Measurements from ENCODE around the gene LCMT1.
A peak's percentile ranks its signal among the peaks of the same experiment; 100 is the strongest.

The LCMT1 gene

DNA sequence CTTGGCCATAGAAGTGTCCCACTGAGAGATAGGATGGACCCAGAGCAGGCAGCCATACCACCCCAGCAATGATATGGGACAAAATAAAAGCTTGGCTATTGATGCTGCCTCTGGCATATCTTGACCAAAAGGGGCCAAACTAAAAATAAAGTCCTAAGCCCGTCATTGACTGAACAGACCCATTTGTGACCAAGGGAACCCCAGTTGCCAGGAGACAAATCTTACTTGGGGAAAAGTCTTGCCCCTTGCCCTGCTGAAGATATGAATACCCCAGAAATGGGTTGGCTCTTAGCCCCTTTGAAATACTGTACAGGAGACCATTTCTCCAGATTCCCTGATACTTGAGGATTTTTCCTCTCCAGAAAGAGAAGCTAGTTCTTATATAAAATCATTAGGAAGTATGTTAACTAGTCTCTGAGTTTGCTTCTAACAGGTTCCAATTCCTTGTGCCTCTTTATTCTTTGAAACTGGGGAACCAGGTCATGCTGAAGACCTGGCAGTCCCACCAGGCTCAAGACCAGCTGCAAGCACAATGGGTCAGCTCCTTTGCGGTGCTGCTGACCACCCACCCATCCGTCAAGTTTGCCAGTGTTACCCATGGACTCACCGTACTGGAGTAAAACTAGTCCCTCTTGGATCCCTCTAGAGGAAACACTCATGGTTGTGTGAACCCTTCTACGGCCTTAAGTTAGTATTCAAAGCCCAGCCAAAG is 31.0 kb upstream of the LCMT1 start:
- Mint-ChIP-seq H3K4me1 (no peaks in the 10 kb centered on the region), H3K9me3 (no peaks in the 10 kb centered on the region), H3K27ac (ENCODE audit: low read depth) (no peak overlapping the region), H3K27me3 (no peaks in the 10 kb centered on the region), H3K4me3 (no peak overlapping the region), H3K36me3 (ENCODE audit: insufficient read depth) (no peaks in the 10 kb centered on the region)
- no peak for ATAC-seq (replicated peaks; ENCODE audit: extremely low read depth, poor library complexity, severe bottlenecking)
- DNase-seq (ENCODE audit: low spot score in 2 of 2) = no peak

DNA sequence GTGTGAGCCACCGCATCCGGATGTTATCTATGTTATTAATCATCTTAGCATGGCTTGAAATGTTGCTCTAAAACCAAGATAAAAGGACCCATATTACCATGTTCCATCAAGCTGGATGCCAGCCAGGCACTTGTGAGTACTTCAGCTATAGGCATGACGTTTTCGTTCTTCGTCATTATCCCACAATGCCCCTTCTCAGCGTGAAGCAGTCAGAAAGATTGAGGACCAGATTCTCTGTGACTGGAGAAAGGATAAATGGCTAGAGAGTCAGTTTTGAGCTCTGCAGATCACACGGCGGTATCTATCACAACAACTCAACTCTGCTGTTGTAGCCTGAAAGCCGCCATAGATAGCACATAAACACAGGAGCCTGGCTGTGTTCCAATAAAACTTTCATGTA is 29.8 kb upstream of the LCMT1 start:
- H3K27ac Mint-ChIP-seq (ENCODE audit: low read depth) = peak overlapping the region; percentile 16
- ATAC-seq (replicated peaks; ENCODE audit: extremely low read depth, poor library complexity, severe bottlenecking) = no peak
- no peak for DNase-seq (ENCODE audit: low spot score in 2 of 2)
- no peaks in the 10 kb centered on the region for H3K27me3 Mint-ChIP-seq
- no peaks in the 10 kb centered on the region for H3K36me3 Mint-ChIP-seq (ENCODE audit: insufficient read depth)
- no peaks in the 10 kb centered on the region for H3K4me1 Mint-ChIP-seq
- H3K9me3 Mint-ChIP-seq = no peaks in the 10 kb centered on the region
- H3K4me3 Mint-ChIP-seq = no peak overlapping the region

DNA sequence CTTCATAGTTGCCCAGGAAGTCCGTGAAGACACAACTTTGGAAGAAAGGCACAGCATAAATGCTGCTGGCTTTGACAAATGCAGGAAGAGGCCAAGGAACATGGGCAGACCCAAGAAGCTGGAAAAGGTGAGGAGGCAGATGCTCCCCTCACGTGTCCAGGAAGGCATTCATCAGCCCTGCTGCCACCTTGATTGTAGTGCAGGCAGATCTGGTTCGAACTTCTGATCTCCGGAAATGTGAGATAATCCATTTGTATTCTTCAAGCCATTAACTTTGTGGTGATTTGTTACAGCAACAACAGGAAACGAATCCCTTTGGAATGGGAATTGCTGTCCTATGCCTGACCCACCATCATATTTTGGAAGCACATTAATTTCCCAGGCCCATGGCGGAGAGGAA is 28.5 kb upstream of the LCMT1 start:
- H3K36me3 Mint-ChIP-seq (ENCODE audit: insufficient read depth) = no peaks in the 10 kb centered on the region

DNA sequence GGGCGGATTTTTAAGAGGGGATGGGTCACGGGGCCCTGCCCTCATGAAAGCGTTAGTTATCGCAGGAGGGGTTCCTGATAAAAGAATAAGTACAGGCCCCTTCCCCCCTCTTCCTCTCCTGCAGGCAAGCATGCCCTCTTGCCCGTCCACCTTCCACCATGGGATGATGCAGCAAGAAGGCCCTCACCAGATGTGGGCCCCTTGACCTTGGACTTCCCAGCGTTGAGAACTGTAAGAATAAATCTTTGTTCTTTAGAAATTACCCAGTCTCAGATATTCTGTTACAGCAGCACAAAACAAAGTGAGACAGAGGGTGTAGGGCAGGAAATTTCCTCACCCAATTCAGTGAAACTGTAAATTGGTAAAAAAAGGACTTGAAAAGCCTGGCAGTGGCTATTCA is 27.8 kb upstream of the LCMT1 start:
- ATAC-seq (replicated peaks; ENCODE audit: extremely low read depth, poor library complexity, severe bottlenecking) (no peak), DNase-seq (ENCODE audit: low spot score in 2 of 2) (no peak)
- no peak overlapping the region for H3K4me3 Mint-ChIP-seq
- H3K4me1 Mint-ChIP-seq = no peaks in the 10 kb centered on the region
- H3K36me3 Mint-ChIP-seq (ENCODE audit: insufficient read depth) = no peaks in the 10 kb centered on the region
- H3K27me3 Mint-ChIP-seq = no peaks in the 10 kb centered on the region
- no peak overlapping the region for H3K27ac Mint-ChIP-seq (ENCODE audit: low read depth)
- no peaks in the 10 kb centered on the region for H3K9me3 Mint-ChIP-seq

More for the DNA sequence above, 28.5 kb upstream of the LCMT1 start:
- no peak overlapping the region for H3K4me3 Mint-ChIP-seq
- H3K27ac Mint-ChIP-seq (ENCODE audit: low read depth) = no peak overlapping the region
- DNase-seq (ENCODE audit: low spot score in 2 of 2) (no peak), ATAC-seq (replicated peaks; ENCODE audit: extremely low read depth, poor library complexity, severe bottlenecking) (no peak)
- no peaks in the 10 kb centered on the region for H3K9me3 Mint-ChIP-seq
- H3K4me1 Mint-ChIP-seq = no peaks in the 10 kb centered on the region
- no peaks in the 10 kb centered on the region for H3K27me3 Mint-ChIP-seq

DNA sequence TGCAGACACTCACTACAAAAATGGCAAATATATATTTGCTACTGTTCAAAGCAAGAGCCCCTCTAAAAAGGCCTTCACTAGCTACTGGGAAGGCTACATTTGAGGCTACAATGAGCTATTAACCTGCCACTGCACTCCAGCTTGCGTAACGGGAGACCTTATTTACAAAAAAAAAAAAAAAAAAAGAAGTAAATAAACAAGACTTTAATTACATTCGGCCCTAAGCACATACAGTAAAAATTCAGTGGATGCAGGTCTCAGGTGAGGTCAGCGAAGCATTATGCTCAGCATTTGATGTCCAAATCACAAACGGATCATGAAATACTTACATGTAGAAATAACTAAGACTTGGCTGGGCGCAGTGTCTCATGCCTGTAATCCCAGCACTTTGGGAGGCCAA is 26.7 kb upstream of the LCMT1 start:
- no peaks in the 10 kb centered on the region for H3K27me3 Mint-ChIP-seq
- no peaks in the 10 kb centered on the region for H3K36me3 Mint-ChIP-seq (ENCODE audit: insufficient read depth)
- H3K4me1 Mint-ChIP-seq = no peaks in the 10 kb centered on the region
- DNase-seq (ENCODE audit: low spot score in 2 of 2) (no peak), ATAC-seq (replicated peaks; ENCODE audit: extremely low read depth, poor library complexity, severe bottlenecking) (no peak)
- no peaks in the 10 kb centered on the region for H3K9me3 Mint-ChIP-seq
- no peak overlapping the region for H3K4me3 Mint-ChIP-seq
- H3K27ac Mint-ChIP-seq (ENCODE audit: low read depth) = no peak overlapping the region

DNA sequence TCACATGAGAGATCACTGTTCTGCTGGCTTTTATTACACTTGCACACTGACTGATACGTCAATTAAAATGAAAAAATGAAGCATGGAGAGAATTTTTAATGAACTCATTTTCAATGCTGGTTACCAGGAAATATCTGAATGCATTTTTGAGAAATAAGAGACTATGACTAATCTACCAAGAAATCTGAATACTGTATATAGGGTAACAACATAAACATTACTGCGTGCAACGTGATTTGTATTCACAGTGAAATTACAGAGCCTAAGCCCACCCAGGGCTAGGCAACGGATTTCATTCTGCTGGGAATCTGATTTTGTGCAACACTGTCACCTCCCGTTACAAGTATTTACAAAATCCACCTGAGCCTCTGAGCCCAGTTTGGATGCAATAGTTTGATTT is 23.8 kb upstream of the LCMT1 start:
- DNase-seq (ENCODE audit: low spot score in 2 of 2) = no peak
- no peak for ATAC-seq (replicated peaks; ENCODE audit: extremely low read depth, poor library complexity, severe bottlenecking)
- Mint-ChIP-seq H3K36me3 (ENCODE audit: insufficient read depth) (no peaks in the 10 kb centered on the region), H3K27me3 (no peaks in the 10 kb centered on the region), H3K4me1 (no peaks in the 10 kb centered on the region), H3K9me3 (no peaks in the 10 kb centered on the region), H3K4me3 (no peak overlapping the region), H3K27ac (ENCODE audit: low read depth) (no peak overlapping the region)

DNA sequence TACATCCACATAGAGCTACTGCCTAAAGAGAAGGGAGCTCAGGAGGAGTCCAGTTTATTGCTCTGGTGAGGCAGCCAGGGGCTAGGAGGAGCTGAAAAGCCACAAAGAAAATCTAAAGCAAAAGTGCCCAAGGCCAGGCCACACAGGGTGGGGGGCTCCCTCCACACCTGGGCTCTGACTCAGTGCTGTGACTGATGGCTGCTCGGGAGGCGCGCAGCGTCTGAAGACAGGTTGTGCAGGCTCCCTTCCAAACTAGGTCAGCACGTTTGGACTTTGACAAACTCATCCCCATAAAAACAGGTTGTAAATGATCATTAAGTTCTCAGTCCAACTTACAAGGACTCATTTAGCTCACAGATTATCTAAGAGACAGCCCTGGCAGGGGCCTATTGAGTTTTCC is 22.2 kb upstream of the LCMT1 start:
- ATAC-seq (replicated peaks; ENCODE audit: extremely low read depth, poor library complexity, severe bottlenecking) (no peak), DNase-seq (ENCODE audit: low spot score in 2 of 2) (no peak)
- Mint-ChIP-seq H3K36me3 (ENCODE audit: insufficient read depth) (no peaks in the 10 kb centered on the region), H3K4me1 (peaks cover 15% of the 10 kb centered on the region), H3K27me3 (no peaks in the 10 kb centered on the region), H3K4me3 (no peak overlapping the region), H3K9me3 (no peaks in the 10 kb centered on the region), H3K27ac (ENCODE audit: low read depth) (no peak overlapping the region)

DNA sequence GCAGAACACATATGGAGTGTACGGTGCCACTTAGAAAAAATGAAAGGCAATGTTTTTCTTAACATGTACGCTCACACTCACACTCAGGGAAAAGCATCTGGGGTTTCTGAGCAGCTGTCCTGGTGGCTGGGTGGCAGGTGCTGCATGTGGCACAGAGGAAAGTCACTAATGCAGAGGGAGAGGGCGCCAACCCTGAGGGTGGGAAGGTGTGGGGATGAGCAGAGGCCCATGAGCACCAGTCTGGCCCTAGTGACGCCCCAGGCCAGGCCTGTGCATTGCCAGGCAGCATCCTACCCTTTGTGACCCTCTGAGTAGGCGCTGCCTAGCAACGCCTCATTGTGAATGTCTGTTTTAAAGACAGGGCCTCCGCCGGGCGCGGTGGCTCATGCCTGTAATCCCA is 19.1 kb upstream of the LCMT1 start:
- H3K4me3 Mint-ChIP-seq = no peak overlapping the region
- H3K36me3 Mint-ChIP-seq (ENCODE audit: insufficient read depth) = no peaks in the 10 kb centered on the region
- no peak for DNase-seq (ENCODE audit: low spot score in 2 of 2)
- H3K9me3 Mint-ChIP-seq = no peaks in the 10 kb centered on the region
- no peaks in the 10 kb centered on the region for H3K27me3 Mint-ChIP-seq
- H3K27ac Mint-ChIP-seq (ENCODE audit: low read depth) = no peak overlapping the region
- H3K4me1 Mint-ChIP-seq = peaks cover 15% of the 10 kb centered on the region
- ATAC-seq (replicated peaks; ENCODE audit: extremely low read depth, poor library complexity, severe bottlenecking) = no peak

DNA sequence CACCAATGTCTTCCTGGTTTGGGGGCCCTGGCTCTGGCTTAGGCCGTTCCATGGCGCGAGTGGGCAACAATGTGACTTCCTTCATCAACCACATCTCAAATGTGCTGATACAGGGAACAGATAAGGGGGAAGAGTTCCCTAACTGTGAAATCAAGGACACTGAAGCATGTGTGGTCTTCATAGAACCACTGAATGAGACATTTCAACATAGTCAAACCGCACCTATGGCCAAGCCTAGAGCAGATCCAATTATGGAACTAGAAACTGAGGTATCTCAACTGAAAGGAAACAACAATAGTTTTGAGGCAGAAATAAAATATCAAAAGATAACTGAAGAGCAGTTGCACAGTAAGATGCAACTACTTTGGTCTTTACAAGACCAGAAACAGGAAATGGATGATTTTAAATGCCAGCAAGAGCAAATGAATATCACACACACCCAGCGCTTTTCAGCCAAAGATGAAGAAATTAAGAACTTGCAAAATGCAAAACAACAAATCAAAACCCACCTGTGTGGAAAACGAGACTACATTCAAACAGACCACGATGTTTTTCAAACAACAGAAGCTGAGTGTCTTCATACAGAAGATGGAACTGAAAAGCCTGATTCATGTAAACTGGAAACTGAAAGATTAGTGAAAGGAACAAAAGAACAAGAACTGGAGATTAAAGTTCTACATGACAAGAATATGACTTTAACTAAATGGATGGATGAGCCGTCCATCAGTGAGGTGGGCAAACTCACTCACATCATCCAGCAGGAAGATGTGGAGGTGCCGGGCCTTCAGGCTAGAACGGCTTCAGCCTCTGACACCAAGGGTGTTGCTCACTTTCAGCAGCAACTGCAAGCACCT is 18.1 kb upstream of the LCMT1 start:
- no peak for DNase-seq (ENCODE audit: low spot score in 2 of 2)
- peaks cover 15% of the 10 kb centered on the region for H3K4me1 Mint-ChIP-seq
- no peaks in the 10 kb centered on the region for H3K36me3 Mint-ChIP-seq (ENCODE audit: insufficient read depth)
- no peaks in the 10 kb centered on the region for H3K9me3 Mint-ChIP-seq
- no peaks in the 10 kb centered on the region for H3K27me3 Mint-ChIP-seq
- peak overlapping the region; percentile 59 for H3K27ac Mint-ChIP-seq (ENCODE audit: low read depth)
- ATAC-seq (replicated peaks; ENCODE audit: extremely low read depth, poor library complexity, severe bottlenecking) = no peak
- peak overlapping the region; percentile 8 for H3K4me3 Mint-ChIP-seq

DNA sequence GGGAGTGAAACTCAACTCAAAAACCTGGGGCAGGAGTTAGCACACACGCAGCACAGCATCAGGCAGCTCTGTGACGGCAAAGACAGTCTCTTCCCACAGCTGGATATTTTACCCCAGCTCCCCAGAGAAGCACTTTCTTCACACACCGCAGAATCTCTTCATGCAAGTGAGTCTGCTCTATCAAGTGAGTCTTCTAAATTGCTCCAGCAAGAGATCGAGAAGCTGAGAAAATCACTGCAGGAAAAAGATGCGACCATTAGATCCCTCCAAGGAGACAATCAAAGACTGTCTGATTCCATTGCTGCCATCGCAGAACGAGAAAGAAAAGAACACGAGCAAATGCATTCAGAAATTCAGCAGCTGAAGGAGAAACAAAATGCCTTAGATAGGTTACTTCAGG is 16.9 kb upstream of the LCMT1 start:
- H3K4me1 Mint-ChIP-seq = peaks cover 15% of the 10 kb centered on the region
- no peaks in the 10 kb centered on the region for H3K36me3 Mint-ChIP-seq (ENCODE audit: insufficient read depth)
- no peak for ATAC-seq (replicated peaks; ENCODE audit: extremely low read depth, poor library complexity, severe bottlenecking)
- DNase-seq (ENCODE audit: low spot score in 2 of 2) = no peak
- no peaks in the 10 kb centered on the region for H3K9me3 Mint-ChIP-seq
- no peak overlapping the region for H3K4me3 Mint-ChIP-seq
- H3K27ac Mint-ChIP-seq (ENCODE audit: low read depth) = no peak overlapping the region
- H3K27me3 Mint-ChIP-seq = no peaks in the 10 kb centered on the region

DNA sequence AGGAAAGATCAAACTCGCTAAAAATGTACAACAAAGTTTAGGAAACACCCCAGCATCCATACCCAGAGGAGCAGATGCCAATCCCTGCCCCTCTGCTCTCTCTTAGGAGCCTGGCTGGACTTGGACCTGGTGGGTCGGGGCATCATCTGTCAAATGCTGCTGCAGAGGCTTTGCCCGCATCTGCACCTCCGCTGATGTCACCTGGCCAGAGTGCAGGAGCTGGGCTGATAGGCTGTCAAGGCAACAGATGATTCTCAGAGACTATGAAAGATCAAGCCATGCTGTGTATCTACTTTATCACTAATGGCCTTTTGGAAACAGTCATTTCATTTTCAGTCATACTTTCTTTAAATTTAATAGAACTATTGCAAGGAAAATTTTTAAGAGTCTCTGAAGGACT is 15.9 kb upstream of the LCMT1 start:
- H3K4me1 Mint-ChIP-seq = peaks cover 15% of the 10 kb centered on the region
- no peak overlapping the region for H3K4me3 Mint-ChIP-seq
- DNase-seq (ENCODE audit: low spot score in 2 of 2) = no peak
- no peaks in the 10 kb centered on the region for H3K9me3 Mint-ChIP-seq
- no peaks in the 10 kb centered on the region for H3K36me3 Mint-ChIP-seq (ENCODE audit: insufficient read depth)
- H3K27ac Mint-ChIP-seq (ENCODE audit: low read depth) = no peak overlapping the region
- no peak for ATAC-seq (replicated peaks; ENCODE audit: extremely low read depth, poor library complexity, severe bottlenecking)
- no peaks in the 10 kb centered on the region for H3K27me3 Mint-ChIP-seq

DNA sequence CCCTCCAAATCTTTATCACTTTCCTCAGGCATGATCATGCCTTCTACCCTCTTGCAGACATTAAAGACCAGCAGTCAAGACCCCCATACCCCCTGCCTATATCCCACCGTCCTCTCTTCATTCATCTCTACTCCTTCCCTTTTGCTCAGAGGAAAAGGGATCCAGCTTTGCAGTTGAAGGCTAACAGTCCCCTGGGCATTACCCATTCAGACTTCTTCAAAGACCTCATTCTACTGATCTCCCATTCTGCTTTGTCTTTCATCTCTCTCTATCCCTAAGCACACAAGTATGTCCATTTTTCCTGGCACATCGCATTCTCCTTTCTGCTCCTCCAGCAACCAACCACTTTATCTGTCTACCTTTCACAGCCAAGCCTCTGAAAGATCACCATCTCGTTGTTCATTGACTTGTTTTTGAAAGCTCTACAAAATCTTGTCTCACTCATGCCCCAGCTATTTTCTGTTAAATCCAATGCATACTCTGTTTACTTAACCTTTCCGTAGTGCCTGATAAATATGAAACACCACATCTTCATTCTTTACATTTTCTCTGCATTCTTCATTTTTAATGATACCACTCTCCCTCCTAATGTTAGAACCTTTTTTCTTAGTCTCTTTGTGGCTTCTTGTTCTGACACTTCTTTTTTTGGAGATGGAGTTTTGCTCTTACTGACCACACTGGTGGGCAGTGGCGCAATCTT is 14.1 kb upstream of the LCMT1 start:
- no peak overlapping the region for H3K4me3 Mint-ChIP-seq
- no peaks in the 10 kb centered on the region for H3K9me3 Mint-ChIP-seq
- peaks cover 15% of the 10 kb centered on the region for H3K4me1 Mint-ChIP-seq
- ATAC-seq (replicated peaks; ENCODE audit: extremely low read depth, poor library complexity, severe bottlenecking) = no peak
- H3K27me3 Mint-ChIP-seq = no peaks in the 10 kb centered on the region
- no peaks in the 10 kb centered on the region for H3K36me3 Mint-ChIP-seq (ENCODE audit: insufficient read depth)
- DNase-seq (ENCODE audit: low spot score in 2 of 2) = no peak
- no peak overlapping the region for H3K27ac Mint-ChIP-seq (ENCODE audit: low read depth)

DNA sequence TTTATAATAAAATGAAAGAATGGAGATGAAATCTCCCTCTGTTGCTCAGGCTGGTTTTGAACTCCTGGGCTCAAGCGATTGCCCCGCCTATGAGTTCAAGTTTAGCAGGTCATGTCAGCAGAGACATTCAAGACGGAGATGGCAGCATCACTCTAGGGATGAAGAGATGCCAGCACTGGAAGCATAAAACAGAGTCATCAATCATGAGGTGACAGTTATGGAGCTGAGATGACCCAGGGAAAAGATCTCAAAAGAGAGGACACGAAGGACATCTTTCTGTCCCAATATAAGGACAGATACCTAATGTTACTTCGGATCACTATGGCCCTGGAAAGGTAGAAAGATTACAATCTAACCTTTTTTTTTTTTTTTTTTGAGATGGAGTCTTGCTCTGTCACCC is 11.0 kb upstream of the LCMT1 start:
- no peak overlapping the region for H3K27ac Mint-ChIP-seq (ENCODE audit: low read depth)
- no peak for DNase-seq (ENCODE audit: low spot score in 2 of 2)
- no peaks in the 10 kb centered on the region for H3K27me3 Mint-ChIP-seq
- no peaks in the 10 kb centered on the region for H3K4me1 Mint-ChIP-seq
- H3K9me3 Mint-ChIP-seq = no peaks in the 10 kb centered on the region
- H3K4me3 Mint-ChIP-seq = no peak overlapping the region
- H3K36me3 Mint-ChIP-seq (ENCODE audit: insufficient read depth) = no peaks in the 10 kb centered on the region
- ATAC-seq (replicated peaks; ENCODE audit: extremely low read depth, poor library complexity, severe bottlenecking) = no peak
